ENCODE data around the gene MCOLN3.
A peak's percentile ranks its signal among the peaks of the same experiment; 100 is the strongest.

MCOLN3 gene

GRCh38 chr1:85033221-85033620 is 15.1 kb downstream of the MCOLN3 start:
- TF ChIP-seq, protein P1, sequence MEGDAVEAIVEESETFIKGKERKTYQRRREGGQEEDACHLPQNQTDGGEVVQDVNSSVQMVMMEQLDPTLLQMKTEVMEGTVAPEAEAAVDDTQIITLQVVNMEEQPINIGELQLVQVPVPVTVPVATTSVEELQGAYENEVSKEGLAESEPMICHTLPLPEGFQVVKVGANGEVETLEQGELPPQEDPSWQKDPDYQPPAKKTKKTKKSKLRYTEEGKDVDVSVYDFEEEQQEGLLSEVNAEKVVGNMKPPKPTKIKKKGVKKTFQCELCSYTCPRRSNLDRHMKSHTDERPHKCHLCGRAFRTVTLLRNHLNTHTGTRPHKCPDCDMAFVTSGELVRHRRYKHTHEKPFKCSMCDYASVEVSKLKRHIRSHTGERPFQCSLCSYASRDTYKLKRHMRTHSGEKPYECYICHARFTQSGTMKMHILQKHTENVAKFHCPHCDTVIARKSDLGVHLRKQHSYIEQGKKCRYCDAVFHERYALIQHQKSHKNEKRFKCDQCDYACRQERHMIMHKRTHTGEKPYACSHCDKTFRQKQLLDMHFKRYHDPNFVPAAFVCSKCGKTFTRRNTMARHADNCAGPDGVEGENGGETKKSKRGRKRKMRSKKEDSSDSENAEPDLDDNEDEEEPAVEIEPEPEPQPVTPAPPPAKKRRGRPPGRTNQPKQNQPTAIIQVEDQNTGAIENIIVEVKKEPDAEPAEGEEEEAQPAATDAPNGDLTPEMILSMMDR (IDR thresholded peaks at IDR 0.05; ENCODE audit: low read depth, low read length) = no peak
- H3K4me3 ChIP-seq (replicated peaks in 1 of 2; ENCODE audit: low read depth in 2 of 2, low read length in 2 of 2) = no peak overlapping the region
- DNase-seq (ENCODE audit: low read depth in 2 of 2) = no peak

DNA sequence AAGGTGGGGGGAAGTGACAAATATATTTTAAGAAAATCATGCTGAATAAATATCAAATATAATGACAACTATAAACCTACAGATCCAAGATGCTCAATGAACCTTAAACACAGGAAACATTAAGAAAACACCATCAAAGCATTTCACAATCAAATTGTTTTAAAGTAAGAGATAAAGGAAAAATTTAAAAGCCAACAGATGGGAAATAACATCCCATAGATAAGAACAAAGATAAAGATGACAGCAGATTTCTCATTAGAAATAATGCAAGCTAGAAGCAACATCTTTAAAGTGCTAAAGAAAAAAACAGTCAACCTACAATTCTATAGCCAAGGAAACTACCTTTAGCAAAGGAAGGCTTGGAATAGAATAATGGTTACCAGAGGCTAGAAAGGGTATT is 17.8 kb downstream of the MCOLN3 start:
- DNase-seq (ENCODE audit: low read depth in 2 of 2) = no peak
- TF ChIP-seq, protein P1 (IDR thresholded peaks at IDR 0.05; ENCODE audit: low read depth, low read length) = no peak
- H3K4me3 ChIP-seq (replicated peaks in 1 of 2; ENCODE audit: low read depth in 2 of 2, low read length in 2 of 2) = no peak overlapping the region

DNA sequence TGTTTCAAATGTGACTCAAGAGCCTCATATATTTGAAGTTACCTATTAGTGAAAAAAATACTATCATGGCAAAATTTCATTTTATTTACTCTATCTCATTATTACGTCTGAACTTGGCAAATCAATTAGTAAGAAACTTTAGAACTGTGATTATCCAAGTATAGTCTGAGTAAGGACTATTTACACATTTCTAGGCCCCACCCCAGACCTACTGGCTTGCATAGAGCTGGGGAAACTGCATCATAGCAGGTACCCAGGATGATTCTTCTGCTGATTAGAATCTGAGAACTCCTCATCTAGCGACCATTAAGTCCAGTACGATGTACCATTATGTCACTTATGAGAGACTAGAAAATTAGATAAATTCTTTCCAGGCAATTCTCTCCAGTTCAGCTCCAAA is 20.1 kb downstream of the MCOLN3 start:
- DNase-seq (ENCODE audit: low read depth in 2 of 2) = no peak
- no peak overlapping the region for H3K4me3 ChIP-seq (replicated peaks in 1 of 2; ENCODE audit: low read depth in 2 of 2, low read length in 2 of 2)

GRCh38 chr1:85027242-85027983 is 20.9 kb downstream of the MCOLN3 start:
- no peak overlapping the region for H3K4me3 ChIP-seq (replicated peaks in 1 of 2; ENCODE audit: low read depth in 2 of 2, low read length in 2 of 2)
- TF ChIP-seq, protein P1 (IDR thresholded peaks at IDR 0.05; ENCODE audit: low read depth, low read length) = no peak
- peak; percentile 24 to 66 for DNase-seq (ENCODE audit: low read depth in 2 of 2)

More for the DNA sequence above, 20.1 kb downstream of the MCOLN3 start:
- TF ChIP-seq, protein P1 (IDR thresholded peaks at IDR 0.05; ENCODE audit: low read depth, low read length) = no peak

- TF ChIP-seq, protein P1 (IDR thresholded peaks at IDR 0.05; ENCODE audit: low read depth, low read length) = no peak
- DNase-seq (ENCODE audit: low read depth in 2 of 2) = no peak
- no peak overlapping the region for H3K4me3 ChIP-seq (replicated peaks in 1 of 2; ENCODE audit: low read depth in 2 of 2, low read length in 2 of 2)
These were observed 22.4 kb downstream of the MCOLN3 start for GRCh38 chr1:85025940-85026339.

DNA sequence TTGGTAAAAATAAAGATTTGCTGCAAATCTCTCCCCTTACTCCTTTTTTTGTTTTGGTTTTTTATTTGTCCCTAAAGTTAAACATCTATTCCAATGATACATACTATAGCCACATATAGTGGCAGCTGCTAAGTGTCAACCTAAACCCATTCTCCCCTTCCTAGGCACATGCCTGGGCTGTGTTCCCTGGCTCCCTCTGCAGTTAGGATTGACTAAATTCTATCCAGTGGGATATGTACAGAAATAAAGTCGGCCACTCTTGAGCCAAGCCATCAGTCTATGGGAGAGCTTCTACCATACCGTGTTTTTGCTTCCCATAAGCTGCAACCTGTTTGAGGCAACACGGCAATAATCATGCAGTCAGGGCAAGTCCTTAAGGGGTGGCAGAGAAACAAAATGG is 23.6 kb downstream of the MCOLN3 start:
- DNase-seq (ENCODE audit: low read depth in 2 of 2) = no peak
- TF ChIP-seq, protein P1 (IDR thresholded peaks at IDR 0.05; ENCODE audit: low read depth, low read length) = no peak
- H3K4me3 ChIP-seq (replicated peaks in 1 of 2; ENCODE audit: low read depth in 2 of 2, low read length in 2 of 2) = no peak overlapping the region

GRCh38 chr1:85022700-85023099 is 25.6 kb downstream of the MCOLN3 start:
- no peak for DNase-seq (ENCODE audit: low read depth in 2 of 2)
- TF ChIP-seq, protein P1 (IDR thresholded peaks at IDR 0.05; ENCODE audit: low read depth, low read length) = no peak
- no peak overlapping the region for H3K4me3 ChIP-seq (replicated peaks in 1 of 2; ENCODE audit: low read depth in 2 of 2, low read length in 2 of 2)

Data from cardiac fibroblast (primary cell).